Prostate gland (tissue), 2 donors: ENCODE measurements around the gene RMND5A. TPM values are rescaled to one million over a fixed set of nuclear protein-coding genes. Genes with fewer than 3 reads are reported as not detected.

Experiments
- DNase-seq: peaks from one replicate; pipeline ENCODE4 v3.0.0-alpha.2; 2019; ENCODE audit warnings: low spot score
- H3K27ac ChIP-seq, 2 donors: fragments of 200-600 bp; sonication (generic); 2 replicates each; pipeline ENCODE4 v1.5.1; 2017 to 2019
- H3K27me3 ChIP-seq: fragments of 200-600 bp; sonication (generic); replicated peaks from 2 replicates; pipeline ENCODE4 v1.5.1; 2019; ENCODE audit not compliant: insufficient read depth
- H3K36me3 ChIP-seq, 2 donors: fragments of 200-600 bp; sonication (generic); 1 replicate in 1 of 2; 2 replicates in 1 of 2; pipeline versions ENCODE4 v1.5.1 to v1.8.1; 2017 to 2019
- H3K4me1 ChIP-seq: fragments of 200-600 bp; sonication (generic); replicated peaks from 2 replicates; pipeline ENCODE4 v1.5.1; 2019
- H3K4me3 ChIP-seq, 2 donors: fragments of 200-600 bp; sonication (generic); 2 replicates each; pipeline ENCODE4 v1.5.1; 2017 to 2019
- H3K9me3 ChIP-seq: fragments of 200-600 bp; sonication (generic); 2 replicates; pipeline ENCODE4 v1.5.1; 2017
- CTCF ChIP-seq, 4 experiments: fragments of 200-600 bp in 2 of 4; fragments of 450-650 bp in 2 of 4; sonication (generic) in 2 of 4; IDR thresholded peaks; 1 replicate in 3 of 4; 2 replicates in 1 of 4; pipeline ENCODE4 v1.5.1; 2016 to 2019; ENCODE audit warnings: antibody characterized with exemption in 4 of 4, mild to moderate bottlenecking in 2 of 4, moderate library complexity in 2 of 4
- POLR2A ChIP-seq: fragments of 450-650 bp; IDR thresholded peaks from one replicate; pipeline ENCODE4 v1.6.1; 2016; ENCODE audit warnings: antibody characterized with exemption, mild to moderate bottlenecking
- POLR2AphosphoS5 ChIP-seq: sonication (generic); formaldehyde crosslinking; IDR thresholded peaks from one replicate; pipeline ENCODE4 v1.6.1; 2017; ENCODE audit warnings: antibody characterized with exemption
- WGBS: methylation state at CpG from one replicate; pipeline ENCODE4 v1.1.5; 2018; 5-methylcytosine and 5-hydroxymethylcytosine counted together
- intact Hi-C: fragments of 100-400 bp; cut with DNase I; formaldehyde crosslinking; loops from one replicate; pipeline ENCODE4 v1.14.2; 2022
- total RNA-seq, 2 donors: library from RNA; depleted of rRNA; stranded (reverse); fragments of >200 nt; gene quantifications; one replicate each; pipeline ENCODE4 v1.1.0, GENCODE V29; 2016

The RMND5A gene
- total RNA-seq, 2 donors from 2014 or later: 37.1 to 42.9 TPM

- WGBS: 62% methylated on average over 4 of the region's 4 CpGs
- Histone ChIP-seq H3K36me3 (no peaks in the 10 kb centered on the region), H3K4me3 (no peak overlapping the region), H3K27me3 (no peaks in the 10 kb centered on the region), H3K4me1 (no peaks in the 10 kb centered on the region), H3K27ac (no peak overlapping the region), H3K9me3 (no peaks in the 10 kb centered on the region)
- DNase-seq: no peak
- intact Hi-C loops: no loop called here
- TF ChIP-seq CTCF (IDR thresholded peaks at IDR 0.05): peak in 3 of 4 experiments; percentile 40 to 56 (median 54)
- no peak for TF ChIP-seq POLR2AphosphoS5
- no peak for TF ChIP-seq POLR2A
Measured at GRCh38 chr2:86764661-86765309, 44.7 kb downstream of the RMND5A start.

DNA sequence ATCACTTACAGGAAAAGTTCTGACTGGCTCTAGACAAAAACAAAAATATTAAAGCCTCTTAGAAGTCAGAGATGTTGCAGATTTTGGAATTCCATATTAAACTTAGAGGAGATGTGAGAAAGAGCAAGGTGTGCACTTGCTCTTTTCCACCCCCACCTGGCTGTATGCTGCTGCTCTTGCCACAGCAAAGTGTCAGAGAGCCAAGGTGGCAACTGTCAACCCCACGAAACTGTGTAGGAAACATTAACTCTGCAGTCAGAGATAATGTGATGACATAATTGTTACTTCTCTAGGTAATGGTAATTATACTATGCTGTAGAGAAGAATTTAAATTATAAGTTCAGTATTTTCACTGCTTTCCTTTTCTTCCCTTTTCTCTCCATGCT lies 45.2 kb downstream of the RMND5A start:
- Histone ChIP-seq H3K27me3 (no peaks in the 10 kb centered on the region), H3K27ac (no peak overlapping the region), H3K4me3 (no peak overlapping the region), H3K4me1 (no peaks in the 10 kb centered on the region), H3K36me3 (no peaks in the 10 kb centered on the region), H3K9me3 (no peaks in the 10 kb centered on the region)
- TF ChIP-seq CTCF (IDR thresholded peaks at IDR 0.05) (no peak), POLR2A (no peak), POLR2AphosphoS5 (no peak)
- 83% methylated on average over 1 of the region's 1 CpG for WGBS
- intact Hi-C loops: no loop called here
- DNase-seq: no peak

- Histone ChIP-seq H3K4me1 (no peaks in the 10 kb centered on the region), H3K27me3 (no peaks in the 10 kb centered on the region), H3K36me3 (peaks cover 0 to 5% of the 10 kb centered on the region in 2 donors), H3K4me3 (no peak overlapping the region), H3K27ac (no peak overlapping the region), H3K9me3 (no peaks in the 10 kb centered on the region)
- DNase-seq: no peak
- intact Hi-C loops: no loop called here
- TF ChIP-seq POLR2A: no peak
- no peak for TF ChIP-seq CTCF (IDR thresholded peaks at IDR 0.05)
- no peak for TF ChIP-seq POLR2AphosphoS5
- 91% methylated on average over 5 of the region's 5 CpGs for WGBS
Measured at GRCh38 chr2:86768189-86768949, 48.3 kb downstream of the RMND5A start.

GRCh38 chr2:86769838-86770237 lies 49.7 kb downstream of the RMND5A start:
- TF ChIP-seq POLR2A: no peak
- no peak for TF ChIP-seq POLR2AphosphoS5
- no peak for TF ChIP-seq CTCF (IDR thresholded peaks at IDR 0.05)
- 87% methylated on average over 4 of the region's 4 CpGs for whole genome bisulfite sequencing
- intact Hi-C loops: no loop called here
- Histone ChIP-seq H3K4me1 (no peaks in the 10 kb centered on the region), H3K36me3 (peaks cover 0 to 5% of the 10 kb centered on the region in 2 donors), H3K9me3 (no peaks in the 10 kb centered on the region), H3K4me3 (no peak overlapping the region), H3K27ac (no peak overlapping the region), H3K27me3 (no peaks in the 10 kb centered on the region)
- no peak for DNase-seq
